Stimulated activated CD4-positive, alpha-beta T cell treated with anti-CD3 and anti-CD28 coated beads, TNF-alpha, amount 100 ng/mL, for 24 hours (primary cell): ENCODE data around the gene ULBP1.
"Not testable (repeated sequence)": the region's sequence is repeated elsewhere in the genome, so short reads cannot be mapped to it uniquely, and the experiment has no call there.

Source experiments
- DNase-seq, 3 experiments: peaks; one replicate each; pipeline ENCODE4 v3.0.0-alpha.2; 2020; ENCODE audit warnings: low read depth in 3 of 3

Gene ULBP1

DNA sequence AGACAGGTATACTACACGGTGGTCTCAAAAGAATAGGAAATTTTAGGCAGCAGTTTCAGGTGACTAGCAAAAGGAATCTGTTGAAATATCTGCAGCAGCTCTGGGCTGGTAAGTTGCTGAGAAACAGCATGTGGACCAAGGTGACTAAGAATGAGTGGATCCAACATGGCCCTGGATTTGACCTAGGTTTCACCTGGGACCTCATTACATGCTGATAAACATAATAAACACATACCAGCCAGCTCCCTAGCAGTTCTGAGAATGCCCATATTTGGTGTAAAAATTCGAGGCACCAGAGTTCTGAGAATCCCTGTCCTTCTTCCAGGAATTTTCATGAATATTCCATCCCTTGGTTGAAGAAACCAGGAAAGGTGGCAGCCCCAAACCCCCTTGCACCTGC is 10.4 kb upstream of the ULBP1 start:
- not testable (repeated sequence) for DNase-seq

DNA sequence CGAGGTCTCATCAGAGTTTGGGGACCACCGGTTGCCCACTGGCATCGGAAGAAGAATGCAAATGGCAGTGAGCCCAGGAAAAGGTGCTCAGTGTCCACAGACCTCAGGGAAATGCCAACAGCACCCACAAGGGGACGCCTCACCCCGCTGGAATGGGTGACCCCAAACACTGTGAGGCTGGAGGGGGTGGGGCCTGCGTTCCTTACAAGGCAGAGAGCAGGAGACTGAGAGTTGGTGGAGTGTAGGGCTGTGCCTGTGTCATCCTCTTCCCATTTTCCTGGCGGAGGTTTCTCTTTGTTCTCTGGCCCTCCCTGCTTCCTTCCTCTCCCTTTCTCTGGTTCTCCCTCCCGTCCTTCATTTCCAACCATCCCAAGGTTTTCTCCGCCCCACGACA is 9.8 kb upstream of the ULBP1 start:
- DNase-seq = not testable (repeated sequence)

DNA sequence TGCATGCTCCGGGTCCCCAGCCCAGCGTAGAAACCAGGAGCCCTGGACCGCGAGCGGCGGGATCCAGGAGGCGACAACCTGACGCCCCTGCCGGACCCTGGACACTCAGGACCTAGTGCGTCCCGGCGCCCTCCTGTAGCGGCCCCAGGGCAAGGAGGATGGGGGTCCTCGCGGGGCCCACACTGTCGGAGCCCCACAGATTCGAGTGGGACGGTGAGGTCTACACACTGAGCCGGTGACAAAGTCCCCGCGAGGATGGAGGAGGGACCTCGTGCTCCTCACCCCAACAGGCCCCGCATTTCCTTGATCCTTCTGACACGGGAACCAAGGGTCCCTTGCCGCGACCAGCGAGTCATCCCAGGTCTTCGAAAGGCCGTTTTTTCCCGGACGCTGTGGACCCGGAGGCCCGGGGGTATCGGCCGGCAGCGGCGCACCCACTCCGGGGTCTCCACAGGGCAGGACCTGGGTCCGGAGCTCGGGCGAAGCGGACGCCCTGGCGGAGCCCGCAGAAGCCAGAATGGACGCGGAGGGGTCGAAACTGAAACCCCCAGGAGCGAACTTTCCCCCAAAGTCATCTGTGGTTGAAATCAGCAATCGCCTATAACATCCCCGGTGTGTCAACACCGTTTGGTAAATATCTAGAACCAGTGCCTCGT is 9.3 kb upstream of the ULBP1 start:
- not testable (repeated sequence) for DNase-seq

DNA sequence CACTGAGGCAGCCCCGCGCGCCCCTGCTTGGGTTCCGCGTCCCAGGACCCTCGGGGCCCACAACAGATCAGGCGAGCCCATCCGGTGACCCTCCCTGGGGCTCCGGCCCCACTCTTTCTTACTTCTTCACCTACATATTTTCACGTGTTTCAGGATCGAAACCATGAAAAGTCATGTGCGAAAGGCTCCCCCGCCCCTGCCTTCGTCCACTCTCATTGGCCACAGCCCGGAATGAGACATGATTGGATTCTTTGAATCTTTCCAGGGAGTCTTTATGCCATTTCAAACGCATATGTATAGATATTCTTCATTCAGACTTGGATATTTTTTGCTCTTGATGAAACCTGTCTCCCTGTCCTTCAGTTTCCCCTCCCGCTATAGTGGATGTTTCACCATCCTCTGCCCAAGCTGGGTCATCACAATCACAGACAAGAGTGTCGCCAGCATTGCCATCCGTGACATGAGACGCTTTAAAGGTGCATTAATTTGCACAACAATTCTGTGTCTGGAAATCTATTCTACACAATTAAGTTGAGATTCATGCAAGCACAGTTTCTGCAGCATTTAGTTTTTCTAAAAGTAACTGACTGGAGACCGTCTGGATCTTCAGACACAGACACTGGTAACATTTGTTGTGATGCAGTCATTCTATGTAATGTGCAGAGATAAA is 8.6 kb upstream of the ULBP1 start:
- not testable (repeated sequence) for DNase-seq

DNA sequence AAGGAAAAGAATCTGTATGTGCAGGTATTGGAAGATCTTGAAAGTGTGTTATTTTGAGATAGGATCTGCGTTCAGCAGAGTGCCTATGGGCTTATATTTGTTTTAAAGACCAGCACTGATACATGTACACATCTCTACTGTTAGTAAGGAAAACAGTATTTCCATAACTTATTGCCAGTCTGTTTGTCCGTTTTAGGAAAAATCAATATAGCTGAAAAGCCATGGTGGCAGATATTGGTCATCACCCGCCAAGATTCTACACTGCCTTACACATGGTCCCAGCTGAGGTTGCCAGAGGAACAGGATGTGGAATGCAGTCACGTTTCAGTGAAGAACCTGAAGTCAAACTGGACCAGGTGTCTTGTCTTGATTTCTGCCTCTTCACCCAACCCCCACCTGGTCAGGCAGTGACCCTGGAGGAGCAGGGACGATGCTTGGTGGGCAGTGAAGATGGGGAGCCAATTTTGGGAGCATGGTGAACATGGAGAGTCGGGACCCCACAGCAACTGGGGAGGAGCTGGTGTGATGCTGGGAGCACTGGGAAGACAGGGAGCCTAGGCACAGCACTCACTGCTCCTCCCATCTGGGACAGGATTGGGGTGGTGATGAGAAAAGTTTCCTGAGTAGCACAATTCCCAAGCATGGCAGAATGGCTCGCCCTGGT is 8.0 kb upstream of the ULBP1 start:
- DNase-seq = not testable (repeated sequence)

DNA sequence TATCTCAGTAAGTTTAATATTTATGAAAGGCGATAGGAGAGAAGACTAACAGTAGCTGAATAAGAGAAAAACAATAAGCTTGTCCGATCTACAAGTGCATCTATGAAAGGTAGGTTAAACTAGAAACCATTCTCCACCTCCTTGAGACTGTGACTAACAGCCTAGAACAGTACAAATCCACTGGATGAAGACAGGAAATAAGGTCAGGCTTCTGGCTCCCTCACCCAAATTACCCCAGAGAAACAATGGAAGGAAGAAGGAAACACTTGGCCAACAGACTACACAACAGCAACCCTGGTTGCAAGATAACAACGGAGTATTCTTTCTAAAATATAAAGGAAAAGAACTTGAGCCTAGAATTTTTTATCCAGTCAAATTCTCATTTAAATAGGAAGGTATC is 5.6 kb upstream of the ULBP1 start:
- not testable (repeated sequence) for DNase-seq

DNA sequence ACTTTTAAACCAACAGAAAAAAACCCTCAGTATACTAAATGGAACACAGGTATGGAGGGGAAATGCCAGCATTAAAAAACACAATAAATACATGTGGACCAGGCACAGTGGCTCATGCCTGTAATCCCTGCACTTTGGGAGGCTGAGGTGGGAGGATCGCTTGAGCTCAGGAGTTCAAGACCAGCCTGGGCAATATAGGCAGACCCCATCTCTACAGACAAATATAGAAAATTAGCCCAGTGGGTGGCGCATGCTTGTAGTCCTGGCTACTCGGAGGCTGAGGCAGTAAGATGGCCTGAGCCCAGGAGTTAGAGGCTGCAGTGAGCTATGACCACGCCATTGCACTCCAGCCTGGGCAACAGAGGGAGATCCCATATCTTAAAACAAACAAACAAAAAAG is 3.9 kb upstream of the ULBP1 start:
- not testable (repeated sequence) for DNase-seq

DNA sequence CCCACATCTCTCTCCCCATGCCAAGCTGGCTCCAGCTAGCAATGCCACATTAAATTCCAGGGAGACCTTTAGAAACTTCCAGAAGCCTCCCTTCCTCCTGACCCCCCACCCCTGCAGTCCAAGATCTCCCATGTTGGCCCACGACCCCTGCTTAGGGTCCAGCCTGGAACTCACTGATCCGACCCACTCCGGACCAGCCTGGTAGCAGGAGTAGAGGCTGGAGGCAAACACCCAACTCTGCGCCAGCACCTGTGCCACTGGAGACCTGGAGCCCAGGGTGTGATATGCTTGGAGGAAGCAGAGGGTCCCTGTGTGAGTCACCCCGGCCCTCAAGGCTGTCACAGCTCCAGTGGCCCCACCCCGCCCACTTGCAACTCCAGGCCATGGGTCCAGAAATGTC is 3.3 kb upstream of the ULBP1 start:
- DNase-seq = no peak

DNA sequence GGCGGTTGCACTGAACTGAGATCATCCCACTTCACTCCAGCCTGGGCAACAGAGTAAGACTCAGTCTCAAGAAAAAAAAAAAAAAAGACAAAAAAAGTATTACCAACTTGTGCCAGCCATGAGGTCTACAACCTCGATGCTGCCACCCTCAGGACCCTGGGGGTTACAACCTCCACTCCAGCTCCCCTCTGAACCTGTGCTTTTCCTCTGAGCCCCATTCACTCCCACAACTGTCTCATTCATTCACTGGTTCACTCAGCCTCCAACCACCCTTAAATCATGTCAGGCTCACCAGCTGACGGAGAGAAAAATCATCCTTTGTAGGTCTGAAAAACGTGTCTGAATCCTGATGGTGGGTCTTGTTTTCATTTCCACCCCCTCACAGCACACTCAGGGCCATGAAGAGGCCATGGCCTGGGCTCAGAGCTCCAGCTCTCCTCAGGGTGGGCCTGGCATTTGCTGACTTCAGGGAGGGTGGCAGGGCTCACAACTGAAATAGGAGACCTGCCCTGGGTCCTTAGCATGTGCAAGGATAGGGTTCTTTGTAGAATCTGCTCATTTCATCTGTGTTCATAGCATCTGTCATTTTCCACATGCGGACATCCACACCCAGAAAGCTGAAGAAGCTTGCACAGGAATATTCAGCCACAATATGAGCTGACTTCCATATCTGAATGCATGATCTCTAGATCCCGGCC is 1.9 kb upstream of the ULBP1 start:
- DNase-seq = peak in 1 of 3 experiments; percentile 24

- no peak for DNase-seq
Measured at GRCh38 chr6:149962461-149963211, 1.1 kb upstream of the ULBP1 start.

DNA sequence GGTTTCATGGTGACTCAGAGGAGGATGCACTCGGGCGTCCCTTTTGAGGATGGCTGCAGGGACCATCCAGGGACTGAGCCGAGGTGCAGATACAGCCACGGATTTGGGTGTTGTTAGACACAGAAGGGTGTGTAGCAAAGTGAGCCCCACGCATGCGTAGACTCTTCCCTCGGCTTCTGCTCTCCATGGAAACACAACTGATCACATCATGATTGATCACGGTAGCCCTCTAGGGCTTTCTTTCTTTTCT is 606 bp upstream of the ULBP1 start:
- DNase-seq = peak in 1 of 3 experiments; percentile 54

GRCh38 chr6:149964308-149965193 is 808 bp downstream of the ULBP1 start:
- peak in 1 of 3 experiments; percentile 31 for DNase-seq

- DNase-seq = no peak
Measured at GRCh38 chr6:149965194-149966020, 1.7 kb downstream of the ULBP1 start.

GRCh38 chr6:149966319-149966718 is 2.6 kb downstream of the ULBP1 start:
- DNase-seq = not testable (repeated sequence)

DNA sequence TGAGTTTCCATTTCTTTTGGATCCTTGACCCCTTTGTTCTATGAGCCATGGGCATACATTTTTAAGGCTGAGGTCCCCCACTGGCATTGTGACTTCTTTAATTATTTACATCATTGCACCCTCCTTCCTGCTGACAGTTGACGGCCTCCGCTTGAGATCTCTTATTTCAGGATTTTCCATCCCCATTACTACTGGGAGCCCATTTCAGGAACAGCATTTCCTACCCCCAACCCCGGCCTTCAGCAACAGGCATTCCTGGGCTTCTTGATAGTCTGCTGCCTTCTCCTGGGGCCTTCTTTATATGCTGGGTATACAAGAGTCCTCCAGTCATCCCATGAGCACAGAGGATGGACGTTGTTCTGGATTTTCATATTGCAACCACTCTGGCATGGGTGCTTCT is 3.8 kb downstream of the ULBP1 start:
- DNase-seq = no peak

DNA sequence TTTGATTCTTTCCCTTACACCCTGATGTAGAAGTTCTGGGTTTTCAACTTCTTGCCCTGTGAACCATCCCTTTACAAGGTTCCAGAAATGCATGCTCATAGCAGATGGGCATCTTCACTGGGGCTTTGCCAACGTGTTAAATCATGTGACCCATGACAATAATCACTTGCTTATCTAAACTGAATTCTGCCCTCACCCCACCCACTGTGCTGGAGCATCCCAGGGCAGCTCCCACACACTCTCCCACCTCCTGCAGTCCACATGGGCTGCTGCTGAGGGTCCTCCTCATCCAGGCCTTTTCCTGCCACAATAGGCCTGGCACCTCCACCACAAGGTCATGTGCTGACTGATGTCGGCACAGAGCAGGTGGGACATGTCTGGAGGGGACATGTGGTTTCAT is 4.3 kb downstream of the ULBP1 start:
- not testable (repeated sequence) for DNase-seq

GRCh38 chr6:149968909-149969308 is 5.2 kb downstream of the ULBP1 start:
- not testable (repeated sequence) for DNase-seq

GRCh38 chr6:149969635-149970034 is 5.9 kb downstream of the ULBP1 start:
- no peak for DNase-seq

DNA sequence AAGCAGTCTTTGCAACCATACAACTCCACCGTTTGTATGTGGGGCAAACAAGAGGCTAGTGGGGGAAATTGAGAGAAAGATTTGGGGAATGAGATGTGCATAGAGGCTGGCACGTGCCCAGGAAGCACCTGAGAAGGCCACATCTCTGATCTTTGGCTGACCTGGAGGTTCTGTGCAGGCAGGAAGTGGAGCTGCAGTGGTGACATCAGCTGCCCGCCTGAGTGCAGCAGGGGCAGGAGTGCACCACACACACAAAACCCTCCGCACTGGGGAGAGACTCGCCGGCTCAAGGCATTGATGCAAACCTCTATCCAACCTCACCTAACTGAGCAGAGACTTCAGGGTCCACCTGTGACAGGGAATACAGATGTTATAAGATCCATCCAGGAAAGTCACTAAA is 10.7 kb downstream of the ULBP1 start:
- DNase-seq = not testable (repeated sequence)

GRCh38 chr6:149974825-149975224 is 11.1 kb downstream of the ULBP1 start:
- DNase-seq = no peak
